Measurements from ENCODE around the gene TIMELESS.

GRCh38 chr12:56450241-56450640 is 1.0 kb upstream of the TIMELESS start:
- TF ChIP-seq CTCF (IDR thresholded peaks at IDR 0.05) (no peak), POLR2A (IDR thresholded peaks at IDR 0.05) (no peak)

Data from esophagus squamous epithelium (tissue), 4 donors.